DMS153 treated with DMSO at 0.1 percent for 48 hours (cell line): Measurements from ENCODE around the gene CD300C.
"Not testable (repeated sequence)": the region's sequence is repeated elsewhere in the genome, so short reads cannot be mapped to it uniquely, and the experiment has no call there.

Experiments
- DNase-seq: peaks from one replicate; lab custom pipeline; 2025; ENCODE audit not compliant: unreplicated experiment; lab: John Stamatoyannopoulos, UW

Gene CD300C

GRCh38 chr17:74563358-74563757 lies 17.4 kb upstream of the CD300C start:
- no peak for DNase-seq

GRCh38 chr17:74561586-74561985 lies 15.7 kb upstream of the CD300C start:
- no peak for DNase-seq

- DNase-seq: no peak
Measured at GRCh38 chr17:74558882-74559519, 13.1 kb upstream of the CD300C start.

GRCh38 chr17:74558402-74558801 lies 12.5 kb upstream of the CD300C start:
- DNase-seq: not testable (repeated sequence)

- DNase-seq: no peak
Measured at GRCh38 chr17:74555427-74555940, 9.6 kb upstream of the CD300C start.

GRCh38 chr17:74554909-74555308 lies 9.0 kb upstream of the CD300C start:
- no peak for DNase-seq

- no peak for DNase-seq
Measured at GRCh38 chr17:74552037-74552436, 6.1 kb upstream of the CD300C start.

- DNase-seq: no peak
Measured at GRCh38 chr17:74550602-74551001, 4.7 kb upstream of the CD300C start.

GRCh38 chr17:74549343-74549742 lies 3.4 kb upstream of the CD300C start:
- no peak for DNase-seq

- no peak for DNase-seq
Measured at GRCh38 chr17:74547736-74548135, 1.8 kb upstream of the CD300C start.

GRCh38 chr17:74547264-74547663 lies 1.3 kb upstream of the CD300C start:
- DNase-seq: no peak

- no peak for DNase-seq
Measured at GRCh38 chr17:74546586-74546985, 671 bp upstream of the CD300C start.

- no peak for DNase-seq
Measured at GRCh38 chr17:74544991-74545842, 698 bp downstream of the CD300C start.

GRCh38 chr17:74543891-74544760 lies 1.8 kb downstream of the CD300C start:
- DNase-seq: no peak

- no peak for DNase-seq
Measured at GRCh38 chr17:74543406-74543805, 2.5 kb downstream of the CD300C start.

- no peak for DNase-seq
Measured at GRCh38 chr17:74542727-74543383, 3.1 kb downstream of the CD300C start.

- no peak for DNase-seq
Measured at GRCh38 chr17:74542166-74542565, 3.7 kb downstream of the CD300C start.

GRCh38 chr17:74541176-74542111 lies 4.5 kb downstream of the CD300C start:
- DNase-seq: no peak

GRCh38 chr17:74539281-74539820 lies 6.6 kb downstream of the CD300C start:
- no peak for DNase-seq
